ENCODE measurements around the gene DPAGT1. TPM values are rescaled to one million over a fixed set of nuclear protein-coding genes. Genes with fewer than 3 reads are reported as not detected.
A peak's percentile ranks its signal among the peaks of the same experiment; 100 is the strongest.

The DPAGT1 gene
- 10 to 100 TPM; 20.5 to 28.5 (median 24.4) TPM for total RNA-seq
- total RNA-seq (2013): 16.9 TPM

DNA sequence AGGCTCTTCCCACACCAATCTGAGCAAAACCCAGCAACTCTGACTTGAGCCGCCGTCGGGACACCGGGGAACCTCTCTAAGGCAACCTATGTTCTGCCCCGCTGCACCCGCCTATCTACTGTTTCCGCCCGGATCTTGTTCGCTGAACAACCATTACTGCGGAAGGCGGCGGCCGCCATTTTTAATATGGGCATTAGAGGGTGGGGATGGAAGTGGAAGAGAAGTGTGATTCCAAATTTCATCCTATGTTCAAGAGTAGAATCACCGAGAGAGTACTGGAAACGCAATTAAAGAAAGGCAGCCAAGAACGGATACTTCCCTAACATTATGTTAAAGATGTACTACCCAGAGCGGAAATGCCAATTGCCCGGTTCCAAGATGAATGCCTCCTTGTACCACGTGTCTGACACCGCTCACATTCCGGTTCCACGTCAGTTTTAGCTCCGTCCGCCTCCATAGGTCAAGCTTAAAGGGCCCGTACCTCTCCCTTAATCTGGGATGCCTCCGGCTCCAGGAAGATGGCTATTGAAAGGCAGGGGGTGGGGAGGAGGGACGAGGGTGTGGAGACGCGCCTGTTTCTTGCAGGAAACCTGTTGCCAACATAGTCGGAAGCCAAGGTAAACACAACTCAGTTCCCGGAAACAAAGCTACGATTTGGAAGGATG is at the start of gene DPAGT1:
Gene DPAGT1, minus strand, starts transcription at position 95 of the 665 bp plus-strand sequence. CDS start 198 bp downstream, outside the sequence.
- Histone ChIP-seq H3K27ac (ENCODE audit: low read length) (peak within 1 kb of the TSS; percentile 77), H3K9me3 (ENCODE audit: control insufficient read depth, insufficient read depth, low read length) (no peaks in the 10 kb centered on the region), H3K27me3 (ENCODE audit: control insufficient read depth, insufficient read depth, low read length) (no peaks in the 10 kb centered on the region), H3K4me1 (ENCODE audit: control insufficient read depth, insufficient read depth, low read length) (peaks cover 34% of the 10 kb centered on the region), H3K36me3 (ENCODE audit: control insufficient read depth, insufficient read depth, low read length) (peaks cover 14% of the 10 kb centered on the region), H3K4me3 (ENCODE audit: low read length) (peak within 1 kb of the TSS; percentile 69)
- H3K27me3 Mint-ChIP-seq (ENCODE audit: low read depth in 2 of 2): no peaks in the 10 kb centered on the region
- intact Hi-C loops (cut with micrococcal nuclease): loop anchor here (1.0 to 5.0 kb wide), 5 partner anchors 8 to 85 kb away; partner anchors contain the start of genes HINFP, HMBS, RPS25 and TRAPPC4
- peaks cover 1% of the 10 kb centered on the region for H3K36me3 Mint-ChIP-seq
- WGBS (ENCODE audit: insufficient coverage): under 1% methylated on average over 32 of the region's 32 CpGs
- H3K4me1 Mint-ChIP-seq: peaks cover 29 to 38% of the 10 kb centered on the region in 2 donors
- peak within 1 kb of the TSS; percentile 96 for H3K4me3 Mint-ChIP-seq
- H3K9me3 Mint-ChIP-seq: no peaks in the 10 kb centered on the region
- H3K27ac Mint-ChIP-seq: peak within 1 kb of the TSS; percentile 94 to 98
- ATAC-seq (peak; percentile 88 to 94 (median 90)), DNase-seq (peak; percentile 78 to 92)
- no peak for TF ChIP-seq CTCF (IDR thresholded peaks at IDR 0.05)

DNA sequence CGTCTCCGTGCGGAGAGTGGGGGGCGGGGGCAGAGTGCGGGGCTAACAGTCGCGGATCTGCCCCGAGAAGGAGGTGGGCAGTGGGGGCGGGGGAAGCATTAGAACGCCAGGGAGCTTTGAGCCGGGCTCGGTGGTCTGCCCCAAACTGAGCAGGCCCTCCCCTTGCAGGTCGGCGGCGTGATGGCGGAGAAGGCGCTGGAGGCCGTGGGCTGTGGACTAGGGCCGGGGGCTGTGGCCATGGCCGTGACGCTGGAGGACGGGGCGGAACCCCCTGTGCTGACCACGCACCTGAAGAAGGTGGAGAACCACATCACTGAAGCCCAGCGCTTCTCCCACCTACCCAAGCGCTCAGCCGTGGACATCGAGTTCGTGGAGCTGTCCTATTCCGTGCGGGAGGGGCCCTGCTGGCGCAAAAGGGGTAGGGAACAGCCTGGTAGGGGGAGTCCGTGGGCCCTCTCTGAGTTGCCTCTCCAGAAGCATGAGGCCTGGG is 48.2 kb upstream of the DPAGT1 start:
- H3K4me3 Mint-ChIP-seq: peak overlapping the region; percentile 52
- peaks cover 53 to 68% of the 10 kb centered on the region in 2 donors for H3K27me3 Mint-ChIP-seq (ENCODE audit: low read depth in 2 of 2)
- H3K36me3 Mint-ChIP-seq: no peaks in the 10 kb centered on the region
- H3K9me3 Mint-ChIP-seq: no peaks in the 10 kb centered on the region
- H3K36me3 ChIP-seq (ENCODE audit: control insufficient read depth, insufficient read depth, low read length): no peaks in the 10 kb centered on the region
- no peak overlapping the region for H3K27ac ChIP-seq (ENCODE audit: low read length)
- H3K27me3 ChIP-seq (ENCODE audit: control insufficient read depth, insufficient read depth, low read length): peaks cover 23% of the 10 kb centered on the region
- no peaks in the 10 kb centered on the region for H3K9me3 ChIP-seq (ENCODE audit: control insufficient read depth, insufficient read depth, low read length)
- H3K27ac Mint-ChIP-seq: no peak overlapping the region
- peaks cover 13% of the 10 kb centered on the region for H3K4me1 ChIP-seq (ENCODE audit: control insufficient read depth, insufficient read depth, low read length)
- DNase-seq: no peak
- intact Hi-C loops (cut with micrococcal nuclease): no loop called here
- ATAC-seq: no peak
- 21% methylated on average over 32 of the region's 33 CpGs for WGBS (ENCODE audit: insufficient coverage)
- peaks cover 0 to 16% of the 10 kb centered on the region in 2 donors for H3K4me1 Mint-ChIP-seq
- TF ChIP-seq CTCF (IDR thresholded peaks at IDR 0.05): no peak
- no peak overlapping the region for H3K4me3 ChIP-seq (ENCODE audit: low read length)

DNA sequence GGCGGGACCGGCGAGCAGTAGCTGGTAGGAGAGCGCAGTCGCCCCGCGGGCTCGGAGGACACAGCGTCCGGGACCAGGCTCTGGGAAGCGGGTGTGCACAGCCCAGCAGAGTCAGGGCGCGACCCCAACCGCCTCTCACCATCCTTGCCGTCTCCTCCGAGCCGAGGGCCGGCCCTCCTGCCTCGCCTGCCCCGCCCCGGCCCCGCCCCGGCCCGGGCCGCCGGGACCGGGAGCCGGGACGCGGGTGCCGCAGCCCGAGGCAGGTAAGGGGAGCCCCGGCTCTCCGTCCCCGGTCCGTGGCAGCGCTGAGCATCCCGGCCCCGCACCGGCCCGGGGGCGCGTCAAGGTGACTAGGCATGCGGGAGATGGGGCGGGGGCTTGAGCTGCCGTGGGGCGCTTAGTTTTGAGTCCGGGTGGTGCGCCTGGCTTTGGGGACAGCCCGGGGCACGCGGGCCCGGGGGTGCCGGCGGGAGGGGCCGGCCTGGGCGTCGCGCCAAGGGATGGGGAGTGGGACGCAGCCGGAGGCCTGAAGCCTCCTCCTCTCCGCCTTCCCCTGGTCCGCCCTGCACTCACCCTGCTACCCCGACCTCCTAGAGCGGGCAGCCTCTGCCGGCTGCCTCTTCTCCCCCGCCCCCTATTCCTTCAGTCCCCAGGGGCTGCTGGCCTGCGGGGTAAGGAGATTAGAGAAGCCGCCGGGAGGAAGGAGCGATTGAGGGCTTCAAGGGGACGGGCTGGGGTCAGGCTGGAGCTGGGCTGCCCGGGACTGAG is 47.5 kb upstream of the DPAGT1 start, which contains the start of gene ABCG4:
Gene ABCG4, plus strand, starts transcription at position 35 of the 768 bp plus-strand sequence. CDS start 914 bp downstream, outside the sequence.
- peak in 1 of 2 donors; percentile 42 for DNase-seq
- H3K4me3 ChIP-seq (ENCODE audit: low read length): peak within 1 kb of the TSS; percentile 31
- H3K27ac ChIP-seq (ENCODE audit: low read length): no peak within 1 kb of the TSS
- Mint-ChIP-seq H3K27me3 (ENCODE audit: low read depth in 2 of 2) (peaks cover 52 to 65% of the 10 kb centered on the region in 2 donors), H3K4me3 (peak within 1 kb of the TSS; percentile 75), H3K9me3 (no peaks in the 10 kb centered on the region), H3K36me3 (no peaks in the 10 kb centered on the region), H3K27ac (no peak within 1 kb of the TSS), H3K4me1 (peaks cover 0 to 16% of the 10 kb centered on the region in 2 donors)
- no peaks in the 10 kb centered on the region for H3K36me3 ChIP-seq (ENCODE audit: control insufficient read depth, insufficient read depth, low read length)
- TF ChIP-seq CTCF (IDR thresholded peaks at IDR 0.05): no peak
- no peaks in the 10 kb centered on the region for H3K9me3 ChIP-seq (ENCODE audit: control insufficient read depth, insufficient read depth, low read length)
- peak; percentile 33 to 54 (median 53) for ATAC-seq
- H3K4me1 ChIP-seq (ENCODE audit: control insufficient read depth, insufficient read depth, low read length): peaks cover 13% of the 10 kb centered on the region
- 1% methylated on average over 71 of the region's 73 CpGs for WGBS (ENCODE audit: insufficient coverage)
- peaks cover 23% of the 10 kb centered on the region for H3K27me3 ChIP-seq (ENCODE audit: control insufficient read depth, insufficient read depth, low read length)
- intact Hi-C loops (cut with micrococcal nuclease): no loop called here

All from natural killer cell (primary cell).